HG02840 (cell line): Measurements from ENCODE around the gene SLC6A9.

Experiments
- ATAC-seq: cut with Tn5 transposase; IDR thresholded peaks from one replicate; pipeline ENCODE4 v1.9.1; 2021; ENCODE audit warnings: mild to moderate bottlenecking, moderate library complexity, moderate number of reproducible peaks; ENCODE audit not compliant: unreplicated experiment, low FRiP score

The SLC6A9 gene

GRCh38 chr1:44031252-44032169, at the start of gene SLC6A9:
TSS of gene SLC6A9 (minus strand) at chr1:44031462. CDS start at chr1:44024277, 7,185 bp downstream.
- no peak for ATAC-seq

DNA sequence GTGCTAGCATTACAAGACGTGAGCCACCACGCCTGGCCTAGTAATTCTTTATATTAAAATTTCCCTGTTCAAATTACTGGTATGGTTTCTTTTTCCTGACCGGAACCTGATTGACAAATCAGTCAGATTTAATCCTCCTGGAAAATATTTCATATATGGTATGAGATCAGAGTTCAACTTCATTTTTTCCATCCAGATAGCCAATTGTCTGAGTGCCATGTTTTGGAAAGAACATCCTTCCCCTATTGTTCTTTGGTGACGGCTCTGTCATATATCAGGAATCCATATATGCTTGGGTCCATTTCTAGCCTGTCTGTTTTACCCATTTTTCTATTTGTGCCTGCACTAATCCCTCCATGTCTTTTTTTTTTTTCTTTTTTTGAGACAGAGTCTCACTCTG, 48.3 kb upstream of the SLC6A9 start:
- no peak for ATAC-seq

DNA sequence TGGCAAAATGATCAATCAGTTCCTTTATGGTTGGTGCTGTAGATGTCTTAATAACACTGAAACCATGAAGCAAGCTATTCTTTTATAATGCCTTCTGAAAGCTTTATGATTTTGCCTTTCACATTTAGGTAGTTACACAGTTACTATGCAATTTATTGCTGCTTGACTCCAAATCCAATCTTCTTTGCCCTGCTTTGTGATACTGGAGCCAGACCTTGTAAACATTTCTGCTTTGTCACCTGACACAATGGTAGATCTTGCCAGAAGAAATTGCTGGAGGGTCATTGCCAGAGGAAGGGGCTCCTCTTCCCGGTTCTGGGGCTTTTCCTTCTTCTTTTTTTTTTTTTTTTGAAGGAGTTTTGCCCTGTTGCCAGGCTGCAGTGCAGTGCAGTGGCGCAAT, 46.8 kb upstream of the SLC6A9 start:
- ATAC-seq = no peak

DNA sequence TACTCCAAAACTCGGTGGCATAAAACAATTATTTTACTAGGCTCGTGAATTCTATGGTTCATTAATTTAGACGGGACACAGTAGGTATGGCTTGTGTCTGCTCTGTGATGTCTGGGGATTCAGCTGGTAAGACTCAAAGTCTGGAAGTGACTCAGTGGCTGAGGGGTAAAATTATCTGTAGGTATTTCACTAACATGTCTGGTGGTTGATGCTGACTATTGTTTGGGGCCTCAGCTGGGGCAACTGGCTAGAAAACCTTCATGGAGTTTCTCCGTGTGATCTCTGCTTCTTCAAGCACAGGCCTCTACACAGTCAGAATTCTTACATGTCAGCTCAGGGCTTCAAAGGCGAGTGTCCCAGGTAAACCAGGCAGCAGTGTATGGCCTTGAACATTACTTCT, 46.2 kb upstream of the SLC6A9 start:
- no peak for ATAC-seq

DNA sequence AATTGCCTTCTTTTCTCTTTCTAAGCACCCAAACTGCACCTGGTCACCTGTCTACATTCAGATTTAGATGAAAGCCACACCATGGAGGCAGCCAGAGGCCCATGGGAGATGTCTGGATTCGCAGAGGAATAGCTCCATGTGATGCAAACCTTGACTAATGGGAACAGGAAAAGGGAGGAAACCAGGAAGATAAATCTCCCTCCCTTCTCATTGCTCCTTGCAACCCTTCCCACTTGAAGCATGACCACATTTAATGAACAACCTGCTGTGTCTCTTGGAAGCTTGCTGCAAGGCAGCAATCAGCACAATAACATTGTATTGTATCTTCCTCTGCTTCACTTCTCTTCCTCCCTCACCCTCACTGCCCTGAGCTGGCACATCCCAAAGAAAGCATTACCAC, 44.8 kb upstream of the SLC6A9 start:
- ATAC-seq = no peak

DNA sequence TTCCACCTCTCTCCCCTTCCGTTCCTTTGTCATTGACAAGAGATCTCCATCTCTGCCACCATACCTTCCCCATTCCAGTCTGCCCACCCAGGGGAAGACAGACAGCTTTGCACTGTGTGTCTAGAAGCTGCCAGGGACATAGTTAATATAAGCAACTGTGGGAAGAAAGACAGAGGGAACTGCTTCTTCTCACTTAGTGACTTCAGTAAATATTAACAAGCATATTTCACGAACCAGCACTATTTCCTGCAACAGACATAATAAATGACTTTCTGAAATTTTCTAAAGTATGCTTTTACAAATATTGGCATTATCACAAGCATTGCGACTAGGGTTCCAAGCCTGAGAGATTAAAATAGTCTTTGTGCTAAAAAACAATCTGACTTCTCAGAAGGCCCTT, 43.2 kb upstream of the SLC6A9 start:
- ATAC-seq = no peak

- no peak for ATAC-seq
These were observed 42.3 kb upstream of the SLC6A9 start for GRCh38 chr1:44073528-44073927.

GRCh38 chr1:44072821-44073220, 41.6 kb upstream of the SLC6A9 start:
- no peak for ATAC-seq

DNA sequence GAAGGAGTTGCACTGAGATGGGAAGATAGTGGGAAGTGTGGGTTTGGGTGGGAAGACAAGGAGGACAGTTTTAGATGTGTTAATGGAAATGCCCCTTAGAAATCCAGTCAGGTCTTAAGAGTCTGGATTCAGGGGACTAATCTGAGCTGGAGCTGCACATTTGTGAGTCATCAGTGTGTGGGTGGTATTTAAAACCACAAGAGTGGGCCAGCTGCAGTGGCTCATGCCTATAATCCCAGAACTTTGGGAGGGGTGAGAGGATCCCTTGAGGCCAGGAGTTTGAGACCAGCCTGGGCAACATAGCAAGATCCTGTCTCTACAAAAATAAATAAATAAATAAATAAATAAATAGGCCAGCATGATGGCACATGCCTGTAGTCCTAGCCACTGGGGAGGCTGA, 40.9 kb upstream of the SLC6A9 start:
- no peak for ATAC-seq

DNA sequence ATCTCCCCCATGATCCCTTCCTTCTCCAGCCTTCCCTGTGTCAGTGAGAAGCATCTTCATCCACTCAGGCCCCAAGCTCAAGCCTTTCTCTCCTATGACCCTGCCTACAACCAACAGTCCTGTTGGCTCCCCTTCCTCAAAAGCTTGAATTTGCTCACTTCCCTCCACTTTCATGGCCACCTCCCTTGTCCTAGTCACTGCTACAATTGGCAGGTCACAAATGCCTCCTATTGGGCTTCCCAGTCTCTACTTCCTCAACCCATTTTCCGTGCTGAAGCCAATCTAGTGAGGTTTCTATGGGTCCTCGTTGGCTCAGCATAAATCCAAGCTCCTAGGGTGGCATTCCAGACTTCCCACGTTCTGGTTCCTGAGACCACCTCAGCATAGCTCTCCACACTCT, 40.2 kb upstream of the SLC6A9 start:
- no peak for ATAC-seq

GRCh38 chr1:44068442-44068921, 37.2 kb upstream of the SLC6A9 start:
- no peak for ATAC-seq

DNA sequence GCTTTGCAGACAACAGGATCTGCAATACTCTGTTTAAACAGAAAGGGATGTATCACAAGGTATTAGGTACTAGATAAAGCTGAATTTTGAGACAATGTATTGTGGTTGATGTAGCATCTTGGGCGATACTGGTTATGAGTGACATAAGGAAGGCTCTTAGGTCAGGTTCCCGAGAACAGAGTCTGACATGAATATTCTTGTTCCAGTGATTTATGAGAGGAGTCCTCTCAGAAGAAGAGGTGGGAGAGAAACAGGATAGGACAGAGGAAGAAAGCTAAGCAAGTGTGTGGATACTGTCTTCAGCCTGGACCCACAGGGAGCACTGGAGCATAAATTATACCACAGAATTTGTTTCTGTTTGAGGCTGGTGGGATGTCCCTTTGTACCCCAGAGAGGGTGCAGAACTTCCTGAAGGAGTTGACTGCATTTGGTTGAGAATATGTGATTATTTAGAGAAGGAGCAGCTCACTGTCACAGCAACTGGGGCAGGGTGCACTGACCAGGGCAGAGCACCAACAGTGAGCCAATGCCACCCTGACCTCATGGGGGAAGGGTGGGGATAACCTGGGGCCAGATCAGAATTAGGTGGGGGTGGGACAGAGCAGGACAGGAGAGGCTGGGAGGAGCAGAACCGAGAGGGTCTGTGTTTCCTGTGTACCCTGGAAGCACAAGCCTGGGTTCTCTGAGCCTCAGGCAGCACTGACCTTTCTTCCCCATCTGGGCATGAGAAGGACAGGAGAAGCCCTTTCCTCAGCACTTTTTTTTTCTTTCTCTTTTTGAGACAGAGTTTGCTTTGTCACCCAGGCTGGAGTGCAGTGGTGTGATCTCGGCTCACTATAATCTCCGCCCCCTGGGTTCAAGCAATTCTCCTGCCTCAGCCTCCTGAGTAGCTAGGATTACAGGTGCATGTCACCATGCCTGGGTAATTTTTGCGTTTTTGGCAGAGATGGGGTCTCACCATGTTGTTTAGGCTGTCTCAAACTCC, 36.3 kb upstream of the SLC6A9 start:
- ATAC-seq = no peak

- ATAC-seq = no peak
These were observed 31.5 kb upstream of the SLC6A9 start for GRCh38 chr1:44062656-44063179.

GRCh38 chr1:44061857-44062256, 30.6 kb upstream of the SLC6A9 start:
- ATAC-seq = no peak

DNA sequence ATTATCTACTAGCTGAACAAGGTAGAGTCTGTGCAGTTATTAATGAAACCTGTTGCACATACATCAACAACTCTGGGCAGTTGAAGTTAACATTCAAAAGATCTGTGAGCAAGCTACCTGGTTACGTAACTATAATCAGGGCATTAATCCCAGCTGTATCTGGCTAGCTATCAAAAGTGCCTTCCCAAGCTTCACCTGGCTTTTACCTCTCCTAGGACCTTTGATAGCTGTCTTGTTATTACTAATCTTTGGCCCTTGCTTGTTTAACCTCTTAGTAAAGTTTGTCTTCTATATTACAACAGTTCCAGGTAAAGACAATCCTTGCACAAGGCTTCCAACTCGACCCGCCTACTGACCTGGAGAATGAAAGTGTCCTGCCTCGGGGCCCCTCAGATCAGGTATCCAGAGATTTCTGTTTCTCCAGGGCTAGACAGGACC, 29.6 kb upstream of the SLC6A9 start:
- ATAC-seq = no peak

DNA sequence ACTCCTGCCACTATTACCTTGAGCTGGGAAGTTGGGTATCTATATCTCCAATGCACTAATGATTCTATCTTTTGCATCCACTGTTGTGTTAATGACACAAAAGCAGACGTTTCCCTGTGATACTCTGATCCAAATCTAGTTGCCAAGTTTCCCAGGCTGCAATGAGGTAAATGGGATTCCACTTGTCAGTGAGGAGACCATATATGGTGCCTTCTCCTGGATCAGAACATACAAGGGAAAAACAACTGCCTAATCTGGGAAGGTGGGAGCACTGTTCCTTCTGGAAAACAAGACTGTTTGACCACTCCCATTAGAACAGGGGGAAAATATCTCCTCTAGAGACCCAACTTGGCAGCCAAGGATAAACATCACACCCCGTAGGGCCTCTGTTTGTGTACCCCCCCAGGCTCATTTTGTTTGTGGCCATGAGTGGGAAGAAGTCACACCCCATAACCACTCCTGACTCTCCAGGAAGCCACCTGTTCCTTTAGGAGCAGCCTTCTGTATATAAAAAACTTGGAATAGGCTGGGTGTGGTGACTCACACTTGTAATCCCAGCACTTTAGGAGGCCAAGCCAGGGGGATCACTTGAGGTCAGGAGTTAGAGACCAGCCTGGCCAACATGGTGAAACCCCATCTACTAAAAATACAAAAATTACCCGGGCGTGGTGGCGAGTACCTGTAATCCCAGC, 28.5 kb upstream of the SLC6A9 start:
- ATAC-seq = no peak

DNA sequence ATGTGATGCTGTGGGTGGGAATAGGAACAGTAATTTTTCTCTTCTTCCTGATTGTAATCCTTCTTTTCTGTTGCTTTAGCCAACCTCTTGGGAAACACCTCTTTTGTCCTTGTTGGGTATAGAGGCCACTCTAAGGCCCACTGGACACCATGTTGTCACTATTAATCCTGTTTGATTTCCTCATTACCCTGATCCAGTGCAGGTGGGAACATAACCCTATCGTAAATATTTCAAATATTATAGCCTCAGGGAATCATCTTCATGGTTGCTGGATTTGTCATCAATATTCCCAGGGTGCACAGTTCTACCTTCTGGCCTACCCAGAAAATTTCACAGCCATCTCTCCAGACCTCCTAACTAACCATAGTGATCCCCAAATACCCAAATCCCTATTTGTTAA, 27.9 kb upstream of the SLC6A9 start:
- ATAC-seq = no peak

DNA sequence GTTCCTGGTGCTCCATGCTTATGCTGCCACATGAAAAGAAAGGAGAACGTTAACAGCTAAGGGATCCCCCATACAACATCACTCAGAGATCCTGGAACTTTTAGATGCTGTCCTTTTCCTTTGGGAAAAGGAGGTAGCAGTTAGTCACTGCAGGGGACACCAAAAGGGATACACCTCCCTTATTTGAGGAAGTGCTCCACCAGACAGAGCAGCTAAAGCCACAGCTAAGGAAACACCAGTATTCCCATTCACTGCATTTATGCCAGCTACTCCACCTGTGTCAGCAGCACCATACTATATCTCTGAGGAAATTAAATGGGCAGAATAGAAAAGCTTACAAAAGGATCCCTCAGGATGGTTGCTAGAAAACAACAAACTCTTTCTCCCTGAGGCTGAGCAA, 26.0 kb upstream of the SLC6A9 start:
- no peak for ATAC-seq

GRCh38 chr1:44053394-44053793, 22.1 kb upstream of the SLC6A9 start:
- ATAC-seq = no peak

DNA sequence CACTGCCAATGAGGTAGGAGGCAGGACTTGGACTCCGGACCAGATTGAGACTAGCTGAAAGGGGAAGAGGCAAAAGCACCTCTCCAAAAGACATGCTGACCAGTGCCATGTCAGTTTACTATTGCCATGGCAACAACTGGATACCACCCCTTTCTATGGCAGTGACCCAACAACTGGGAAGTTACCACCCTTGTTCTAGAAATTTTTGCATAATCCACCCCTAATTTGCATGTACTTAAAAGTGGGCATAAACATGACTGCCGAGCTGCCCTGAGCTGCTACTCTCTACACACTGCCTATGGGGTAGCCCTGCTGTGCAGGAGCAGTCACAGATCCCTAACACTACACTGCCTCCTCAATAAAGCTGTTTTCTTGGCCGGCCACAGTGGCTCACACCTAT, 19.0 kb upstream of the SLC6A9 start:
- ATAC-seq = no peak
